Measurements from ENCODE around the gene LRCH1. TPM values are rescaled to one million over a fixed set of nuclear protein-coding genes. Genes with fewer than 3 reads are reported as not detected.

LRCH1 gene
- polyA plus RNA-seq, 1 of the 3 experiments (the other 2 are of a cell fraction), result 5.5 TPM

GRCh38 chr13:46735425-46735824 lies 182.5 kb downstream of the LRCH1 start:
- no peaks in the 10 kb centered on the region for H3K9me3 ChIP-seq
- H3K9ac ChIP-seq, result no peak overlapping the region
- TF ChIP-seq FOSL2 (IDR thresholded peaks at IDR 0.05; ENCODE audit: borderline replicate concordance, low read depth), result no peak
- no peak for TF ChIP-seq USF2 (IDR thresholded peaks at IDR 0.05; ENCODE audit: borderline replicate concordance, low read depth, low read length)
- TF ChIP-seq EP300 (IDR thresholded peaks at IDR 0.05; ENCODE audit: borderline replicate concordance in 1 of 2, low read depth in 1 of 2, low read length in 1 of 2), result peak in 1 of 2 experiments; percentile 65; a peak in 2 of 4 replicates
- peak; percentile 64; the same call in 1 of the 2 replicates for TF ChIP-seq GATA2 (CRISPR knock-in tag; IDR thresholded peaks at IDR 0.05)
- no peak for TF ChIP-seq POLR2AphosphoS5 (IDR thresholded peaks at IDR 0.05; ENCODE audit: low read depth, low read length)
- no peak; the same call in 1 of the 2 replicates for TF ChIP-seq RCOR1 (IDR thresholded peaks at IDR 0.05; ENCODE audit: low read length)
- peak; percentile 15 for TF ChIP-seq CHD2 (IDR thresholded peaks at IDR 0.05; ENCODE audit: low read length, partially characterized antibody)
- peaks cover 42 to 48% of the 10 kb centered on the region in 2 experiments for H3K36me3 ChIP-seq (replicated peaks in 1 of 2; ENCODE audit: control insufficient read depth in 1 of 2, insufficient read depth in 2 of 2, low read length in 1 of 2)
- peaks cover 0 to 9% of the 10 kb centered on the region in 2 experiments; a peak in 2 of 4 replicates for H3K4me1 ChIP-seq (ENCODE audit: control insufficient read depth in 1 of 2, insufficient read depth in 2 of 2, low read depth in 1 of 2, low read length in 1 of 2)
- CTCF ChIA-PET, result interaction anchor here (0.6 to 1.9 kb wide), 5 partner anchors 14 to 245 kb away, joined by 3 to 6 read pairs (median 3); no protein-coding TSS in a partner anchor
- peak; percentile 32 for DNase-seq
- no peaks in the 10 kb centered on the region for H4K20me1 ChIP-seq (ENCODE audit: insufficient read depth)
- H3K27ac ChIP-seq (ENCODE audit: low read depth in 2 of 2, low read length in 1 of 2), result peak overlapping the region in 1 of 2 experiments; percentile 53; a peak in 2 of 4 replicates
- no peaks in the 10 kb centered on the region for H3K9me2 ChIP-seq
- H3K4me3 ChIP-seq (ENCODE audit: low read depth in 2 of 2, low read length in 1 of 2), result no peak overlapping the region
- POLR2A ChIA-PET, result interaction anchor here (0.6 to 0.7 kb wide), 2 partner anchors 45 to 1797 kb away, joined by 4 to 5 read pairs; no protein-coding TSS in a partner anchor
- 71% methylated on average over 3 of the region's 3 CpGs for WGBS (ENCODE audit: low lambda C conversion rate)
- no peaks in the 10 kb centered on the region for H3K27me3 ChIP-seq (ENCODE audit: insufficient read depth)
- H2AFZ ChIP-seq (ENCODE audit: low read depth), result no peak overlapping the region
- H3K4me2 ChIP-seq, result no peak overlapping the region
- H3F3A ChIP-seq (replicated peaks; ENCODE audit: insufficient read depth), result no peaks in the 10 kb centered on the region
- no peaks in the 10 kb centered on the region for H3K79me2 ChIP-seq (ENCODE audit: insufficient read depth)

GRCh38 chr13:46736541-46737310 lies 183.8 kb downstream of the LRCH1 start:
- no peak overlapping the region for H3K4me3 ChIP-seq (ENCODE audit: low read depth in 2 of 2, low read length in 1 of 2)
- 88% methylated on average over 2 of the region's 2 CpGs for WGBS (ENCODE audit: low lambda C conversion rate)
- CTCF ChIA-PET, result interaction anchor here (1.0 to 1.3 kb wide), 3 partner anchors 15 to 576 kb away, joined by 3 to 6 read pairs (median 3); no protein-coding TSS in a partner anchor

More at GRCh38 chr13:46736541-46737310, 183.8 kb downstream of the LRCH1 start:
- Histone ChIP-seq H3K27ac (ENCODE audit: low read depth in 2 of 2, low read length in 1 of 2) (no peak overlapping the region), H3K4me1 (ENCODE audit: control insufficient read depth in 1 of 2, insufficient read depth in 2 of 2, low read depth in 1 of 2, low read length in 1 of 2) (peaks cover 0 to 9% of the 10 kb centered on the region in 2 experiments; a peak in 2 of 4 replicates), H3K9me3 (no peaks in the 10 kb centered on the region), H4K20me1 (ENCODE audit: insufficient read depth) (no peaks in the 10 kb centered on the region), H3F3A (replicated peaks; ENCODE audit: insufficient read depth) (no peaks in the 10 kb centered on the region), H3K79me2 (ENCODE audit: insufficient read depth) (no peaks in the 10 kb centered on the region), H3K9me2 (no peaks in the 10 kb centered on the region), H3K4me2 (no peak overlapping the region), H3K27me3 (ENCODE audit: insufficient read depth) (no peaks in the 10 kb centered on the region), H3K36me3 (replicated peaks in 1 of 2; ENCODE audit: control insufficient read depth in 1 of 2, insufficient read depth in 2 of 2, low read length in 1 of 2) (peaks cover 42 to 49% of the 10 kb centered on the region in 2 experiments), H3K9ac (no peak overlapping the region), H2AFZ (ENCODE audit: low read depth) (no peak overlapping the region)
- DNase-seq, result no peak
- TF ChIP-seq PBX3 (IDR thresholded peaks at IDR 0.05) (no peak), USF1 (IDR thresholded peaks at IDR 0.05; ENCODE audit: borderline replicate concordance, low read depth) (no peak), RFX5 (IDR thresholded peaks at IDR 0.05; ENCODE audit: low read length) (no peak), USF2 (IDR thresholded peaks at IDR 0.05; ENCODE audit: borderline replicate concordance, low read depth, low read length) (no peak)
- POLR2A ChIA-PET, result no interaction called here

Data from SK-N-SH (cell line).